ENCODE data around the gene XPR1. TPM values are rescaled to one million over a fixed set of nuclear protein-coding genes. Genes with fewer than 3 reads are reported as not detected.

XPR1 gene
- total RNA-seq, 6 experiments from 2014 or later: 25.0 to 44.7 (median 34.0) TPM

DNA sequence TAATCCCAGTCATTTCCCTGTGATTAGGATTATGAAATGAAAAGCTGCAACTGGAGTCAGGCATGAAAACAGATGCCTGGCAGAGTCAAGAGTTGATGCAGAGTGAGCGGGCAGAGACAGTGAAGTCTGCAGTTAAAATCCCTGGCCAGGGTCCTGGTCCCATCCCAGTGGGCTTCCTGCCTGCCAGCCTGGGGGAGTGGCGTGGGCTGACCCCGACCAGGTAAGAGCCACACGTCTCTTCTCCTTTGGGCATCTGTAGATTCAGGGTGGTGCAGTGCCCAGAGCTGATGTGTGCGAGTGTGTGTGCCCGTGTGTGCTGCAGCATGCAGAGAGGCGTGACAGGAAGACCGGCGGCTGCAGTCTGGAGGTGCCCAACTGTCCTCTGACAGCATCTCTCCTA lies 274.7 kb downstream of the XPR1 start:
- Mint-ChIP-seq H3K4me3 (no peak overlapping the region), H3K4me1 (ENCODE audit: low read depth) (peaks cover 5% of the 10 kb centered on the region), H3K9me3 (no peaks in the 10 kb centered on the region), H3K27ac (no peak overlapping the region), H3K27me3 (ENCODE audit: insufficient read depth) (peaks cover 5% of the 10 kb centered on the region), H3K36me3 (ENCODE audit: low read depth) (no peaks in the 10 kb centered on the region)
- DNase-seq: no peak
- TF ChIP-seq, protein P1, sequence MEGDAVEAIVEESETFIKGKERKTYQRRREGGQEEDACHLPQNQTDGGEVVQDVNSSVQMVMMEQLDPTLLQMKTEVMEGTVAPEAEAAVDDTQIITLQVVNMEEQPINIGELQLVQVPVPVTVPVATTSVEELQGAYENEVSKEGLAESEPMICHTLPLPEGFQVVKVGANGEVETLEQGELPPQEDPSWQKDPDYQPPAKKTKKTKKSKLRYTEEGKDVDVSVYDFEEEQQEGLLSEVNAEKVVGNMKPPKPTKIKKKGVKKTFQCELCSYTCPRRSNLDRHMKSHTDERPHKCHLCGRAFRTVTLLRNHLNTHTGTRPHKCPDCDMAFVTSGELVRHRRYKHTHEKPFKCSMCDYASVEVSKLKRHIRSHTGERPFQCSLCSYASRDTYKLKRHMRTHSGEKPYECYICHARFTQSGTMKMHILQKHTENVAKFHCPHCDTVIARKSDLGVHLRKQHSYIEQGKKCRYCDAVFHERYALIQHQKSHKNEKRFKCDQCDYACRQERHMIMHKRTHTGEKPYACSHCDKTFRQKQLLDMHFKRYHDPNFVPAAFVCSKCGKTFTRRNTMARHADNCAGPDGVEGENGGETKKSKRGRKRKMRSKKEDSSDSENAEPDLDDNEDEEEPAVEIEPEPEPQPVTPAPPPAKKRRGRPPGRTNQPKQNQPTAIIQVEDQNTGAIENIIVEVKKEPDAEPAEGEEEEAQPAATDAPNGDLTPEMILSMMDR (IDR thresholded peaks at IDR 0.05): no peak

DNA sequence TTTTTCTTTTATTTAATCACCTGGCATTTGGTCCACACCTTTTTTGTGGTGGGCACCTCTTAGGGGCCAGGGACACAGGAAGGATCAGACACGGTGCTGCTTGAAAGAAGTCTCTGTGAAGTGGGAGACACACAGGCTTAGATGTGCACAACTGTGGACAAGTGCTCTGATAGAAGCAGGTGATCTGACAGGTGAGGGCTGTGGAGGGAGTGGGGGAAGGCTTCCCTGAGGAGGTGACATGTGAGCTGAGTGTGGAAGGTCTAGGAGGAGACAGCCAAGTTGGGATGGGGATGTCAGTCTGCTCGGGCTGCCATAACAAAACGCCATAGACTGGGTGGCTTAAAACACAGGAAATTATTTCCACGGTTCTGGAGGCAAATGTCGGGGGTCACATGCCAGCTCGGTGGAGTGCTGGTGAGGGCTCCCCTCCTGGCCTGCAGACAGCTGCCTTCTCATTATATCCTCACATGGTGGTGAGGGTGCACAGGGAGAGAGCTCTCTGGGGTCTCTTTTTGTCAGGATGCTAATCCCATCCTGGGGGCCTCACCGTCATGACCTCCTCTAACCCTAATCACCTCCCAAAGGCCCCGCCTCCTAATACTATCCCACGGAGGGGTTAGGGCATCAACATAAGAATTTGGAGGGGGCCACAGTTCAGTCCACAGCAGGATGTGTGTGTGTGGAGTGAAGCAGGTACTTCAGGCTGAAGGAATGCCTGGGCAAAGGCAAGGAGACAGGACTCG lies 275.7 kb downstream of the XPR1 start:
- TF ChIP-seq, protein P1 (IDR thresholded peaks at IDR 0.05): no peak
- no peak for DNase-seq
- peaks cover 10% of the 10 kb centered on the region for H3K4me1 Mint-ChIP-seq (ENCODE audit: low read depth)
- H3K27ac Mint-ChIP-seq: no peak overlapping the region
- H3K9me3 Mint-ChIP-seq: no peaks in the 10 kb centered on the region
- peaks cover 1% of the 10 kb centered on the region for H3K27me3 Mint-ChIP-seq (ENCODE audit: insufficient read depth)
- H3K36me3 Mint-ChIP-seq (ENCODE audit: low read depth): no peaks in the 10 kb centered on the region
- H3K4me3 Mint-ChIP-seq: no peak overlapping the region

DNA sequence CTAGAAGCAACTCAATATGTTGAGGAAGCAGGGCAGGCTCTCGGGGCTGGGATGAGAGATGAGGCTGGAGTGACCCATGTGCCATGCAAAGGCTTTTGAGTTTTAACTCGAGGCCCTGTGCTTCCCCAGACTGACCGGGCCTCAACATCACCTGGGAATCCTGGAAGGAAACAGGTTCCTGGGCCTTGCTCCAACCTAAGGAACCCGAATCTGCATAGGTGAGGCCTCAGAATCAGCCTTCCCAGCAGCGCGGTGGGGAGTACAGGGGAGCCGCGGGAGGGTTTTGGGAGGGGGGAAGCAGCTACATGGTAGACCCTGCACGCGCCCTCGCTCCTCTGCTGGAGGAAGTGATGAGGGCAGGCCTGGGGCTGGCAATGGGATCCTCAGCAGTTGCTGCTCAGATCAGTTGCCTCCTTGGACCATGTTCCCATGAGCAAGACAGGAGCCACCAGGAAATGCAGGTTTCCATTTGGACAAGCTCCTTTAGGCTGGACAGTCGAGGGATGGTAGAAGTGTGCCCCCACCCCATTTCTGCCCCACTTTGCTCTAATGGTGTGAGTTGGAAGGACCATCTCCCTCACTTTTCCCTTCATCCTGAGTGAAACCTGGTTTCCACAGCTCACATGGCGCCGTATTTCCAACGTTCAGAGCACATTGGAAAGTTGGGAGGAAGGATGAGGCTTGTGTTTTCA lies 276.4 kb downstream of the XPR1 start:
- peaks cover 1% of the 10 kb centered on the region for H3K27me3 Mint-ChIP-seq (ENCODE audit: insufficient read depth)
- H3K4me1 Mint-ChIP-seq (ENCODE audit: low read depth): peaks cover 10% of the 10 kb centered on the region
- no peaks in the 10 kb centered on the region for H3K9me3 Mint-ChIP-seq
- H3K27ac Mint-ChIP-seq: no peak overlapping the region
- no peak overlapping the region for H3K4me3 Mint-ChIP-seq
- no peaks in the 10 kb centered on the region for H3K36me3 Mint-ChIP-seq (ENCODE audit: low read depth)
- TF ChIP-seq, protein P1 (IDR thresholded peaks at IDR 0.05): no peak
- DNase-seq: no peak

DNA sequence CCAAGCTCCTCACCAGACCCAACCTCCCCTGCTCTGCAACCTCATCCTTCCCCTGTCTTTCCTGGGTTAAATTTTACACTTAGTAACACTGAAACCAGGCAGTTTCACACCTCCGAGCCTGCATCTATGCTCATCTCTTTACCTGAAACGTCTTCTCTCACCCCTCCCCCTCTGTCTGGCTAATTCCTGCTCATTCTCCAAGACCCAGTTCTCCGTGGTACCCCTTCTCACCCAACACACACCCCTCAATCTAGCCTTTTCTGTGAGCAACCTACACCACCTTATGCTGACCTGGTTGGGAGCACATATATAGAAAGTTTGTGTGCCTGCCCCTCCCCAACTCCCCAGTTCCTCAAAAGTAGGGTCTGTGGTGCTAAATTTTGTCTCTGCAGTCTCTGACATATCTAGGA lies 277.2 kb downstream of the XPR1 start:
- Mint-ChIP-seq H3K4me1 (ENCODE audit: low read depth) (peaks cover 18% of the 10 kb centered on the region), H3K9me3 (no peaks in the 10 kb centered on the region), H3K36me3 (ENCODE audit: low read depth) (no peaks in the 10 kb centered on the region), H3K4me3 (no peak overlapping the region), H3K27me3 (ENCODE audit: insufficient read depth) (peaks cover 5% of the 10 kb centered on the region), H3K27ac (no peak overlapping the region)
- no peak for DNase-seq
- TF ChIP-seq, protein P1 (IDR thresholded peaks at IDR 0.05): no peak

DNA sequence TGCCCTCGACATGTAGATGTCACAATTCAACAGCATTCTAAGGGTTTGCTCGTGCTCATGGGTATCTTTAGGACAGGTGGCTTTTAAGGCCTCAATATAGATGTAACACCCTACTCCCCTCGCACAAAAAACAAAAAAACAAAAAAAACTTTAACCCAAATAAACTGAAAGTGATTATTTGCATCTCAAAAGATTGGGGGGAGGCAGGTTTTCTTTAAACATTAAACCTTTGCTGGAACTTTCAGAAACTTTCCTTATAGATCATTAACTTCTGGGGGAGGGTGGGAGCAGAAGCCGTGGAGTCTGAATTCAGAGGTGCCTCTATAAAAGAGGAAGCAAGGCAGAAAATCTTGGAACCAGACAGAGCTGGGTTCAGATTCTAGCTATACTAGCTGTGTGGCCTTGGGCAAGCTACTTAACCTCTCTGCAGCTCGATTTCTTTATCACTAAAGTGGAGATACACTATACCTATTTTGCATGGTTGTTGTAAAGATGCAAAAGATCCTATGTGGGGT lies 277.7 kb downstream of the XPR1 start:
- Mint-ChIP-seq H3K4me3 (no peak overlapping the region), H3K9me3 (no peaks in the 10 kb centered on the region), H3K27ac (no peak overlapping the region), H3K27me3 (ENCODE audit: insufficient read depth) (peaks cover 5% of the 10 kb centered on the region), H3K36me3 (ENCODE audit: low read depth) (no peaks in the 10 kb centered on the region), H3K4me1 (ENCODE audit: low read depth) (peaks cover 21% of the 10 kb centered on the region)
- TF ChIP-seq, protein P1 (IDR thresholded peaks at IDR 0.05): no peak
- DNase-seq: no peak

Measured in HFFc6 (cell line).